Heart right ventricle (tissue), 16 donors: ENCODE measurements around the gene CNGA4. TPM values are rescaled to one million over a fixed set of nuclear protein-coding genes. Genes with fewer than 3 reads are reported as not detected.

Source experiments
- ATAC-seq, 8 donors: fragments of 200-7000 bp; cut with Tn5 transposase; one replicate each; pipeline ENCODE4 v1.9.1; 2020; ENCODE audit warnings: mild to moderate bottlenecking in 8 of 8, moderate library complexity in 8 of 8, moderate number of reproducible peaks in 1 of 8
- DNase-seq, 2 donors: peaks; one replicate each; pipeline ENCODE4 v3.0.0-alpha.2; 2020
- H3K27ac ChIP-seq, 10 donors: fragments of 200-600 bp; sonication (generic) in 2 of 10; one replicate each; pipeline versions ENCODE4 v1.5.0 to v1.8.0; 2020 to 2022; ENCODE audit warnings: mild to moderate bottlenecking in 3 of 10
- H3K27me3 ChIP-seq, 7 donors: fragments of 200-600 bp; one replicate each; pipeline ENCODE4 v1.8.0; 2021 to 2022; ENCODE audit warnings: mild to moderate bottlenecking in 2 of 7
- H3K36me3 ChIP-seq, 9 donors: fragments of 200-600 bp; sonication (generic) in 1 of 9; one replicate each; pipeline versions ENCODE4 v1.5.0 to v1.8.0; 2020 to 2022; ENCODE audit warnings: mild to moderate bottlenecking in 2 of 9
- H3K4me1 ChIP-seq, 9 donors: fragments of 200-600 bp; sonication (generic) in 1 of 9; one replicate each; pipeline versions ENCODE4 v1.5.0 to v1.8.0; 2020 to 2022; ENCODE audit warnings: mild to moderate bottlenecking in 4 of 9
- H3K4me3 ChIP-seq, 10 donors: fragments of 200-600 bp; sonication (generic) in 2 of 10; one replicate each; pipeline versions ENCODE4 v1.5.0 to v1.8.0; 2020 to 2022; ENCODE audit warnings: mild to moderate bottlenecking in 7 of 10, moderate library complexity in 2 of 10
- H3K9me3 ChIP-seq, 11 donors: fragments of 200-600 bp in 10 of 11; sonication (generic) in 2 of 11; one replicate each; pipeline versions ENCODE4 v1.5.0 to v1.8.0; 2013 to 2022; ENCODE audit warnings: mild to moderate bottlenecking in 2 of 11, control low read depth in 1 of 11, moderate library complexity in 1 of 11
- WGBS, 2 donors: extraction: QIAGEN DNeasy Blood & Tissue Kit; methylation state at CpG; one replicate each; pipeline ENCODE4 v1.1.7; 2013; ENCODE audit warnings: inconsistent platforms in 1 of 2; 5-methylcytosine and 5-hydroxymethylcytosine counted together
- intact Hi-C, 10 donors: fragments of 100-400 bp; cut with DNase I; formaldehyde crosslinking; loops; one replicate each; pipeline versions ENCODE4 v1.11.1 to v1.14.2; 2022
- polyA plus RNA-seq, 2 donors: library from polyadenylated mRNA; stranded (reverse); fragments of 200-250 nt; gene quantifications; one replicate each; pipeline ENCODE4 v1.2.3, GENCODE V29; 2013
- total RNA-seq, 10 donors: library from RNA; stranded (reverse); fragmentation: NEBNext Ultra II Directional in 3 of 10; extraction: Animal tissue kit (Norgen Biotek cat#: 25700) in 3 of 10; gene quantifications; one replicate each; pipeline versions ENCODE4 v1.2.1 to v1.2.4, GENCODE V29; 2021 to 2023
- TF ChIP-seq, protein P1 (sequence below), 9 donors: fragments of 200-600 bp; sonication (generic) in 2 of 9; IDR thresholded peaks; one replicate each; pipeline versions ENCODE4 v1.5.0 to v1.8.0; 2021 to 2022; ENCODE audit warnings: antibody characterized with exemption in 9 of 9, mild to moderate bottlenecking in 5 of 9, moderate library complexity in 1 of 9
- donor health status: Arrhythmogenic right ventricular cardiomyopathy.
- donor health status: ischemic (EF 13 %, LVEDD 7.1; RV severe dilation, severe dysfunction).
- donor health status: healthy with polysubstance abuse.
- donor health status: DM: no; HTN: yes; CAD: no.
- donor health status: DM: no; HTN: no; CAD: no.
- donor health status: ischemic (EF 25% LVEDD 6.9; RV normal size, moderate dysfunction).
- donor health status: ischemic (EF 25% LVEDD 5.7; RV mildly dilated, moderate dysfunction).
- donor health status: healthy.
- donor health status: DM: yes; HTN: yes; CAD: no.
- donor health status: Ischemic cardiomyopathy.
- donor health status: ischemic (EF 35%, LVEDD 5.7; RV mildly dilated, moderate dysfunction).
- donor health status: nonischemic (EF 11% LVEDD 7.7; RV severe dilation, severe dysfunction).
- donor health status: DM: yes; HTN: yes; CAD: no.
- donor health status: PGD.
- donor health status: ischemic (EF 29% LVEDD 5.4; RV normal size, mild dysfunction).
- donor health status: nonischemic (EF 23%, LVEDD 6.1; RV moderate dilation, normal function).

Gene CNGA4
- total and polyA plus RNA-seq, 12 donors, result 0.01 to 0.13 TPM; not detected in 10

- DNase-seq, result no peak
- no peak for ATAC-seq
- peaks cover 0 to 31% (median 0%) of the 10 kb centered on the region in 9 donors for H3K4me1 ChIP-seq
- TF ChIP-seq, protein P1, sequence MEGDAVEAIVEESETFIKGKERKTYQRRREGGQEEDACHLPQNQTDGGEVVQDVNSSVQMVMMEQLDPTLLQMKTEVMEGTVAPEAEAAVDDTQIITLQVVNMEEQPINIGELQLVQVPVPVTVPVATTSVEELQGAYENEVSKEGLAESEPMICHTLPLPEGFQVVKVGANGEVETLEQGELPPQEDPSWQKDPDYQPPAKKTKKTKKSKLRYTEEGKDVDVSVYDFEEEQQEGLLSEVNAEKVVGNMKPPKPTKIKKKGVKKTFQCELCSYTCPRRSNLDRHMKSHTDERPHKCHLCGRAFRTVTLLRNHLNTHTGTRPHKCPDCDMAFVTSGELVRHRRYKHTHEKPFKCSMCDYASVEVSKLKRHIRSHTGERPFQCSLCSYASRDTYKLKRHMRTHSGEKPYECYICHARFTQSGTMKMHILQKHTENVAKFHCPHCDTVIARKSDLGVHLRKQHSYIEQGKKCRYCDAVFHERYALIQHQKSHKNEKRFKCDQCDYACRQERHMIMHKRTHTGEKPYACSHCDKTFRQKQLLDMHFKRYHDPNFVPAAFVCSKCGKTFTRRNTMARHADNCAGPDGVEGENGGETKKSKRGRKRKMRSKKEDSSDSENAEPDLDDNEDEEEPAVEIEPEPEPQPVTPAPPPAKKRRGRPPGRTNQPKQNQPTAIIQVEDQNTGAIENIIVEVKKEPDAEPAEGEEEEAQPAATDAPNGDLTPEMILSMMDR (IDR thresholded peaks at IDR 0.05), result no peak
- intact Hi-C loops, result no loop called here
- H3K27ac ChIP-seq, result no peak overlapping the region
- no peaks in the 10 kb centered on the region for H3K36me3 ChIP-seq
- H3K4me3 ChIP-seq, result no peak overlapping the region
- 81 to 84% methylated on average over 4 of the region's 4 CpGs for WGBS, 2 donors
- no peaks in the 10 kb centered on the region for H3K9me3 ChIP-seq
- H3K27me3 ChIP-seq, result no peaks in the 10 kb centered on the region
Measured at GRCh38 chr11:6197466-6198200, 41.3 kb upstream of the CNGA4 start.

DNA sequence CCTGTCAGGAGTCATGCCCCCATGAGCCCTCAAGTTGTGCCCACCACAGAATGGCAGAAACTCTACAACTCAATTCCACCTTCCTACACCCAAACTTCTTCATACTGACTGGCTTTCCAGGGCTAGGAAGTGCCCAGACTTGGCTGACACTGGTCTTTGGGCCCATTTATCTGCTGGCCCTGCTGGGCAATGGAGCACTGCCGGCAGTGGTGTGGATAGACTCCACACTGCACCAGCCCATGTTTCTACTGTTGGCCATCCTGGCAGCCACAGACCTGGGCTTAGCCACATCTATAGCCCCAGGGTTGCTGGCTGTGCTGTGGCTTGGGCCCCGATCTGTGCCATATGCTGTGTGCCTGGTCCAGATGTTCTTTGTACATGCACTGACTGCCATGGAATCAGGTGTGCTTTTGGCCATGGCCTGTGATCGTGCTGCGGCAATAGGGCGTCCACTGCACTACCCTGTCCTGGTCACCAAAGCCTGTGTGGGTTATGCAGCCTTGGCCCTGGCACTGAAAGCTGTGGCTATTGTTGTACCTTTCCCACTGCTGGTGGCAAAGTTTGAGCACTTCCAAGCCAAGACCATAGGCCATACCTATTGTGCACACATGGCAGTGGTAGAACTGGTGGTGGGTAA is 39.6 kb upstream of the CNGA4 start, which contains the start of gene OR52W1:
TSS of gene OR52W1 (plus strand) at position 51 of the 637 bp plus-strand sequence. CDS start at position 51, 0 bp downstream.
- TF ChIP-seq, protein P1 (IDR thresholded peaks at IDR 0.05), result no peak
- Histone ChIP-seq H3K27me3 (no peaks in the 10 kb centered on the region), H3K36me3 (peaks cover 0 to 4% (median 0%) of the 10 kb centered on the region in 9 donors), H3K4me3 (no peak within 1 kb of the TSS), H3K4me1 (peaks cover 0 to 39% (median 0%) of the 10 kb centered on the region in 9 donors), H3K27ac (no peak within 1 kb of the TSS), H3K9me3 (no peaks in the 10 kb centered on the region)
- intact Hi-C loops, result no loop called here
- DNase-seq (no peak), ATAC-seq (no peak)
- 94 to 98% methylated on average over 5 of the region's 5 CpGs for WGBS, 2 donors

DNA sequence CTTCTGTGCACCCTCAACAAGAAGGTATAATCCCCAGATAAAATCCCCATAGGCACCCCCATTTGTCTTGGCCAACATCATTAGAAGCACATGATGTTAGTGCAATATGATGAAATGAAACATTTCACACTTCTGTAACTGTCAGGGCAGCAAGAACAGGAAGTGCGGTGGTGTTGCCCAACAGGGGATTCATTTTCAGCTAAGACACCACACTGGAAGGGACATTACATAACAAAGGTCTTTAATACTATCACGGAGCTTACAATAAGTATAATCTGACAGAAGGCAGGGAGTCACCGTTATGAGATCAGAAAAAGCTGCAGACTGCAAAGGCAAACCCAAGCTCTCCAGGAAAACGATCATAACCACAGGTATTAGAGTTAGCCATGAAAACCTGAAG is 37.9 kb upstream of the CNGA4 start:
- H3K27ac ChIP-seq, result peak overlapping the region in 1 of 10 donors; percentile 68
- H3K9me3 ChIP-seq, result no peaks in the 10 kb centered on the region
- ATAC-seq, result peak in 4 of 8 donors; percentile 50 to 61 (median 54)
- TF ChIP-seq, protein P1 (IDR thresholded peaks at IDR 0.05), result no peak
- peaks cover 0 to 39% (median 0%) of the 10 kb centered on the region in 9 donors for H3K4me1 ChIP-seq
- peak; percentile 19 to 26 for DNase-seq
- H3K36me3 ChIP-seq, result peaks cover 0 to 20% (median 0%) of the 10 kb centered on the region in 9 donors
- H3K4me3 ChIP-seq, result no peak overlapping the region
- intact Hi-C loops, result no loop called here
- WGBS, 2 donors, result 75 to 79% methylated on average over 4 of the region's 4 CpGs
- no peaks in the 10 kb centered on the region for H3K27me3 ChIP-seq

- intact Hi-C loops, result no loop called here
- Histone ChIP-seq H3K36me3 (peaks cover 0 to 25% (median 0%) of the 10 kb centered on the region in 9 donors), H3K4me3 (no peak overlapping the region), H3K27me3 (no peaks in the 10 kb centered on the region), H3K4me1 (peaks cover 0 to 39% (median 0%) of the 10 kb centered on the region in 9 donors), H3K9me3 (no peaks in the 10 kb centered on the region), H3K27ac (peak overlapping the region in 1 of 10 donors; percentile 68)
- no peak for ATAC-seq
- no peak for DNase-seq
- TF ChIP-seq, protein P1 (IDR thresholded peaks at IDR 0.05), result no peak
- WGBS, 2 donors, result 88 to 93% methylated on average over 2 of the region's 2 CpGs
Measured at GRCh38 chr11:6201481-6201880, 37.4 kb upstream of the CNGA4 start.
